GM12865 (cell line): ENCODE results near the gene TRMT1.

Experiments used
- DNase-seq: peaks from one replicate; pipeline ENCODE4 v3.0.0; 2010; ENCODE audit warnings: low read depth
- H3K4me3 ChIP-seq: 2 replicates; pipeline ENCODE4 v1.5.1; 2011; ENCODE audit warnings: mild to moderate bottlenecking, low read depth, low read length, control low read depth
- TF ChIP-seq, protein P1 (sequence below): IDR thresholded peaks from 2 replicates; pipeline ENCODE4 v1.5.1; 2011; ENCODE audit warnings: low read length, control low read depth, low read depth, inconsistent platforms; ENCODE audit not compliant: insufficient read depth; ENCODE audit errors: missing control alignments

Gene TRMT1

DNA sequence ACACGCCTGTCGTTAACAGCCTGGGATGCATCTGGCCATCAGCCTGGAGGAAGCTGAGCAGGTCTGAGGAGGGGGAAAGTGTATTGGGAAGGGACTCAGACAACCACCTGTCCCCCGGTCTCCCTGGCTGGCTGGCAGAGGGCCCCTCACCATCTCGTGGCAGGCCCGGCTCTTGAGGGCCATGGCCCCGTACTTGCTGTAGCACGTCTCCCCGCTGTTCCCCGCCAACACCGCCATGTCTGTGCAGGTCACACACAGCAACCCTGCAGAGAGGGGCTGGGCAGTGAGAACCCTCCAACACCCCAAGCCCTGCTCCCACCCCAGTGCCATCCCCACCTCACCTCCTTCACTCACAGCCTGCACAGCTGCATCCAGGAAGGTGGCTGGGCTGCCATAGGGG, 4.0 kb downstream of the TRMT1 start:
- no peak overlapping the region for H3K4me3 ChIP-seq
- DNase-seq = no peak
- TF ChIP-seq, protein P1, sequence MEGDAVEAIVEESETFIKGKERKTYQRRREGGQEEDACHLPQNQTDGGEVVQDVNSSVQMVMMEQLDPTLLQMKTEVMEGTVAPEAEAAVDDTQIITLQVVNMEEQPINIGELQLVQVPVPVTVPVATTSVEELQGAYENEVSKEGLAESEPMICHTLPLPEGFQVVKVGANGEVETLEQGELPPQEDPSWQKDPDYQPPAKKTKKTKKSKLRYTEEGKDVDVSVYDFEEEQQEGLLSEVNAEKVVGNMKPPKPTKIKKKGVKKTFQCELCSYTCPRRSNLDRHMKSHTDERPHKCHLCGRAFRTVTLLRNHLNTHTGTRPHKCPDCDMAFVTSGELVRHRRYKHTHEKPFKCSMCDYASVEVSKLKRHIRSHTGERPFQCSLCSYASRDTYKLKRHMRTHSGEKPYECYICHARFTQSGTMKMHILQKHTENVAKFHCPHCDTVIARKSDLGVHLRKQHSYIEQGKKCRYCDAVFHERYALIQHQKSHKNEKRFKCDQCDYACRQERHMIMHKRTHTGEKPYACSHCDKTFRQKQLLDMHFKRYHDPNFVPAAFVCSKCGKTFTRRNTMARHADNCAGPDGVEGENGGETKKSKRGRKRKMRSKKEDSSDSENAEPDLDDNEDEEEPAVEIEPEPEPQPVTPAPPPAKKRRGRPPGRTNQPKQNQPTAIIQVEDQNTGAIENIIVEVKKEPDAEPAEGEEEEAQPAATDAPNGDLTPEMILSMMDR = no peak

- TF ChIP-seq, protein P1 = no peak
- no peak overlapping the region for H3K4me3 ChIP-seq
- no peak for DNase-seq
Observed at GRCh38 chr19:13110099-13110610, 6.4 kb downstream of the TRMT1 start.

GRCh38 chr19:13109361-13110098, 7.0 kb downstream of the TRMT1 start:
- TF ChIP-seq, protein P1 = no peak
- DNase-seq = no peak
- no peak overlapping the region for H3K4me3 ChIP-seq

GRCh38 chr19:13104848-13105711, 11.5 kb downstream of the TRMT1 start:
- TF ChIP-seq, protein P1 = no peak
- DNase-seq = peak; percentile 79
- H3K4me3 ChIP-seq = peak overlapping the region; percentile 68

- DNase-seq = peak; percentile 88
- TF ChIP-seq, protein P1 = peak; percentile 99
Observed at GRCh38 chr19:13104360-13104847, 12.1 kb downstream of the TRMT1 start.

DNA sequence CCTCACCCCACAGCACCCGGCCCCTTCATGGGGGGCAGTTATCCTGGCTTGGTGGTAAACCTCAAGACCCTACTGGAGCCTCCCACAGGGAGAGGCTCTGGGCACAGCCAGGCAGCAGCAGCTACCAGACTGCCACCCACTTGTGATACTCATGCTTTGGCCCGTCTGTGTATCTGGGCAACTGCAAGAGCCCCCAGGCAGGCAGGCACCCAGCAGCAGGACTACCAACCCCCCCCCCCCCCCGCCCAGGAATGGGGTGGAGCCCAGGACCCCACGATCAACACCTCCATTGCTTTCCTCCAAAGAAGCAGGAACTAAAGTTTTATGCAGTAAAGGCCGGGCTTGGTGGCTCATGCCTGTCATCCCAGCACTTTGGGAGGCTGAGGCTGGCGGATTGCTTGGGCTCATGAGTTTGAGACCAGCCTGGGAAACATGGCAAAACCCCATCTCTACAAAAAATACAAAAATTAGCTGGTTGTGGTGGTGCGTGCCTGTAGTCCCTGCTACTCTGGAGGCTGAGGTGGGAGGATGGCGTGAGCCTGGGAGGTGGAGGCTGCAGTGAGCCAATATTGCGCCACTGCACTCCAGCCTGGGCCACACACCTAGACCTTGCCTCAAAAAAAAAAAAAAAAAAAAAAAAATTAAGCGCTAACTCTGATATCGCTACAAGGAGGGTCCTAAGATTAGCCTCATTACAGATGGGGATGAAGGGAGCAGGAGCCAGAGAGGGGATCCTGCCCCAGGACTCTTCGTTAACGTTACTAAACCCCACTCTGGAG, 12.8 kb downstream of the TRMT1 start:
- peak overlapping the region; percentile 68 for H3K4me3 ChIP-seq
- TF ChIP-seq, protein P1 = no peak

More at GRCh38 chr19:13104360-13104847, 12.1 kb downstream of the TRMT1 start:
- peak overlapping the region; percentile 68 for H3K4me3 ChIP-seq

More for the DNA sequence above, 12.8 kb downstream of the TRMT1 start:
- no peak for DNase-seq
